22Rv1 (cell line): ENCODE results near the gene MOB3B.

ENCODE experiments used
- H3K27ac ChIP-seq: fragments of 450-650 bp; 2 replicates; pipeline ENCODE4 v1.5.1; 2017
- ZFX ChIP-seq: fragments of 450-650 bp; IDR thresholded peaks from 2 replicates; pipeline ENCODE4 v1.6.1; 2017; ENCODE audit warnings: antibody characterized with exemption, borderline replicate concordance
- TF ChIP-seq, protein P1 (sequence below): fragments of 450-650 bp; IDR thresholded peaks from 2 replicates; pipeline ENCODE4 v1.5.1; 2017; ENCODE audit warnings: mild to moderate bottlenecking

Gene MOB3B

DNA sequence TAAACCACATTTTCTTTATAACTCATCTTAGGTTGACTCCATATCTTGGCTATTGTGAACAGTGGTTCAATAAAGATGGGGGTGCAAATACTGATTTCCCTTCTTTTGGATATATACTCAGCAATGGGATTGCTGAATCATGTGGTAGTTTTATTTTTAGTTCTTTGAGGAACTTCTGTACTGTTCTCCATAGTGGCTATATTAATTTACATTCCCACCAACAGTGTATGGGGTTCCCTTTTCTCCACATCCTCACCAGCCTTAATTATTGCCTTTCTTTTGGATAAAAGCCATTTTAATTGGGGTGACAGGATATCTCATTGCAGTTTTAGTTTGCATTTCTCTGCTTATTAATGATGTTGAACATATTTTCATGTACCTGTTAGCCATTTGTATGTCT, 125.0 kb downstream of the MOB3B start:
- no peak overlapping the region for H3K27ac ChIP-seq
- no peak for TF ChIP-seq ZFX
- TF ChIP-seq, protein P1, sequence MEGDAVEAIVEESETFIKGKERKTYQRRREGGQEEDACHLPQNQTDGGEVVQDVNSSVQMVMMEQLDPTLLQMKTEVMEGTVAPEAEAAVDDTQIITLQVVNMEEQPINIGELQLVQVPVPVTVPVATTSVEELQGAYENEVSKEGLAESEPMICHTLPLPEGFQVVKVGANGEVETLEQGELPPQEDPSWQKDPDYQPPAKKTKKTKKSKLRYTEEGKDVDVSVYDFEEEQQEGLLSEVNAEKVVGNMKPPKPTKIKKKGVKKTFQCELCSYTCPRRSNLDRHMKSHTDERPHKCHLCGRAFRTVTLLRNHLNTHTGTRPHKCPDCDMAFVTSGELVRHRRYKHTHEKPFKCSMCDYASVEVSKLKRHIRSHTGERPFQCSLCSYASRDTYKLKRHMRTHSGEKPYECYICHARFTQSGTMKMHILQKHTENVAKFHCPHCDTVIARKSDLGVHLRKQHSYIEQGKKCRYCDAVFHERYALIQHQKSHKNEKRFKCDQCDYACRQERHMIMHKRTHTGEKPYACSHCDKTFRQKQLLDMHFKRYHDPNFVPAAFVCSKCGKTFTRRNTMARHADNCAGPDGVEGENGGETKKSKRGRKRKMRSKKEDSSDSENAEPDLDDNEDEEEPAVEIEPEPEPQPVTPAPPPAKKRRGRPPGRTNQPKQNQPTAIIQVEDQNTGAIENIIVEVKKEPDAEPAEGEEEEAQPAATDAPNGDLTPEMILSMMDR = no peak

DNA sequence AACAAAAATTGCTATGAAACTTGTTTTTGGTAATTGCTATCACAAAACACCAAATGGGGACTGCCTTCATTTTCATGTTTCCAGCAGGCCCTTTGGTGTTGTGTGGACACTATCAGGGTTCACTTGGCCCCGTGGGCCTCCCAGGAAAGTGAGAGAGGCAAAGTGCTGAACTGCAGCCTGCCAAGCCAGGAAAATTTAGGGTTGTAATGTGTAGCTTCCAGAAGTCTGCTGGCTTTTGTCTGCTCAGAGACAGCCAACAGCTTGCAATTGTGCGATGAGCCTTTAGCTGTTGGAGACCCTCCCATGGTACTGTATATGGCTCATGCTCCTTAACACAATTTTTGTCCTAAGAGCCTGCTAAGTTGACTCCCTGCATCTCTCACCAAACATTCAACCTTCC, 127.0 kb downstream of the MOB3B start:
- no peak for TF ChIP-seq ZFX
- TF ChIP-seq, protein P1 = no peak

DNA sequence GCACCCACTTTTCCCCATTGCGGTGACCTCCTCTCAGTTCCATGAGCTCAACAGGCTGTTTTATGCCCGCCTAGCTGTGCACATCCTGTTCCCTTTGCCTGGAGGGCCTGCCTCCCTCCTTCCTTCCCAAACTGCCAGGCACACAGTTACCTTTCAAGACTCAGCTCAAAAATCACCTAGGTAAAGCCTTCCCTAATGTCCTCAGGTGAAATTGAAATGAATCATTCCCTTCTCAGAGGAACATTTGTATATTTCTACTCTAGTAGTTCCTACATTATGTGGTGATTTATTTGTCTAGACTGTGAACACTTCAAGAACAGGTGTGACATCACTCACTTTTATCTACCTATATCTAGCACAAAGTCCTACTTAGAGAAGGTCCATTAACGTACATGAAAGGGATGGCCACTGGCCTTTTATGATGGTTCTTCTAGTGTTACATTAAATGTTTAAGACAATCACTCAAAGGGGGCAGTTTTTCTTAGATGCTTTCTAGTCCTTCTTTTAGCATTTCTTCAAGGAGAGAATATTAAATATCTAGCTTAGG, 129.2 kb downstream of the MOB3B start:
- no peak overlapping the region for H3K27ac ChIP-seq
- TF ChIP-seq ZFX = no peak

More for the DNA sequence above, 127.0 kb downstream of the MOB3B start:
- no peak overlapping the region for H3K27ac ChIP-seq

DNA sequence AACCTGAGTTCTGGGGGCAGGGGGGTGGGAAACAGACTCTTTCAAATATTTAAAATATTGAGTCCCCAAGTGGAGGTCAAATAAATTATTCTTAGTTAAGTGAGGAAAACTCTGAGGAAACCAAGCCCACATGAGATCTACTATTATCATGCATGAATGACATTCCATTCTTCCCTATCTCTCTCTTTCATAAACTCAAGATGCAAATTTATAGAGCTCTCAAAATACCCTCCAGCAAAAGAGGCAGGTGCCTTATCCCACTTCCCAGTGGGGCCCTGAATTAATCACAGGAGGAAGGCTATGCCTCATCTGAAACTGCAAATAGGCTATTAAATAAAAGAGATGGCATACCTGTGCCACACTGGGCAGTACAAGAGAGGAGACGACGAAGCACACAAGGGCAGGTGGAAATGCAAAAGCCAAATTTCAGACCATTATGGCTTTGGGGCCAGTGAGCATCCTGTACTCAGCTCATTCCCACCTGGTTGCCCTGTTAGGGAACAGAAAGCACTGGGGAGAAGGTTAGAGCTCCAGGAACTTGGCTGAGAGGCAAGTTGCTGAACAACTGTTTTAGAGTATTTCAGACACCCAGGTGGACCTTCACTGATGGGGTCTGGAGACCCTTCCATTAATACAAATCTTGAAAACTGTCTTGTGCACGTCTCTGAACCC, 130.5 kb downstream of the MOB3B start:
- no peak overlapping the region for H3K27ac ChIP-seq

DNA sequence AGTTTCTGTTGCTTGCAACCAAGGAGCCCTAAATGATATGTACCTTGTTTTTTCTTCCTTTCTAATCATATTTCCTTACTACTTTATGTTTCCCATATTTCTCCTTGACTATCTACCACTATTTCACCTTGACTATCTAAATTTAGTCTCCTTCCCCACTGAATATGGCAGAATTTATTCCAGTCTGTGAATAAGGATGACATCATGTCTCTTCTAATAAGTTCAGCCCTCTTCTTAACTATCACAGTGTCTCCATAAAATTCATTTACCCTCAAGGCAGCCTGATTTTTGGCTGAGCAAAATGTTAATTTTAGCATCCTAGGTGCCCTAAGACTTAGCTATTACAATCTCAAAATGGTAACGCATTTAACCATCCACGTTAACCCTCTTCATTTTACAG, 133.1 kb downstream of the MOB3B start:
- no peak for TF ChIP-seq ZFX
- TF ChIP-seq, protein P1 = no peak
- no peak overlapping the region for H3K27ac ChIP-seq

More for the DNA sequence above, 130.5 kb downstream of the MOB3B start:
- TF ChIP-seq ZFX = no peak
- TF ChIP-seq, protein P1 = no peak

DNA sequence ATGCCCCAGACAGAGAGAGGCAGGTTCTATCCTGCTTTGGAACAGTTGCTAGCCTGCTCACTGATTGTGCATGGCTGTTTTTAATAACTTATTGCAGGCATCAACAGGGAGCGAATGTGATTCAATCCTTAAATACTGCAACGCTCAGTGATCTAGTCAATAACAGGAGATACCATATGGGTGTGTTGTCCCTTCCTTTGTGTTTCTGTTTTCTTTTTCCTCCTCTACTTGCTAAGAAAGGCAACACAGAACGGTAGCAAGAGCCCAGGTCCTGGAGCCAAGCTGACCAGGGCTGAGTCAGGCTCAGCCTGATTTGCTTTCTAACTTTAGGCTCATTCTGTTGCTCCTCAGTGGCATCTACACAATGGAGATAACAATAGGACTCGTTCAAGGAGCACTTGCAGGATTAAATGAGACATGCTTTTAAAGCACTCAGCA, 134.1 kb downstream of the MOB3B start:
- no peak for TF ChIP-seq ZFX
- TF ChIP-seq, protein P1 = no peak
- no peak overlapping the region for H3K27ac ChIP-seq

DNA sequence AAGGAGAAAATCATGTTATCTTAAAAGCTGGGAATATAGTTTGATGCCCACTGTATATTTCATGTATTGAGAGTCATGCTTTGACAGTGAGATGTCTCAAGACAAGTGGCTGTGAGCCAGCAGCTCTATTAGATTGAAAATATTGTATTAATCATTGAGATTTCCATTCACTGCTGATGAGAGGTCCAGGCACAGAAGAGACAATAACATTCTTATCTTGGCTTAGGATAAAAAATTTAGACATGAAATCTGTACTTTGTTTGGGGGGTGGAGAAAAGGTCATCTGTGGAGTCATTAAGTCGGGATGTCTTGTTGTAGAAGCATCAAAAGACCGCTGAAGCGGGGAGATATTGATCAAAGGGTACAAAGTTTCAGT, 134.8 kb downstream of the MOB3B start:
- TF ChIP-seq, protein P1 = no peak
- TF ChIP-seq ZFX = no peak
- no peak overlapping the region for H3K27ac ChIP-seq
